HEK293 (cell line): ENCODE results near the gene NSUN6.

Experiments used
- CTCF ChIA-PET: fragments of 350-600 bp; formaldehyde crosslinking; extraction: SDS; loops from one replicate; lab custom pipeline; 2021; ENCODE audit warnings: antibody characterized with exemption; lab: Yijun Ruan, JAX
- POLR2A ChIA-PET: fragments of 300-600 bp; formaldehyde crosslinking; extraction: SDS; loops from one replicate; lab custom pipeline; 2020; ENCODE audit warnings: antibody characterized with exemption, inconsistent platforms; lab: Yijun Ruan, JAX
- H3K27ac ChIP-seq: fragments of 200-500 bp; sonication (Bioruptor generic); 2 replicates; pipeline ENCODE4 v1.5.1; 2014; ENCODE audit warnings: low read depth, low read length, control low read depth, inconsistent platforms; ENCODE audit errors: extremely low read depth
- H3K36me3 ChIP-seq, 2 experiments: fragments of 200-500 bp in 1 of 2; sonication (Bioruptor generic) in 1 of 2; 1 replicate in 1 of 2; 2 replicates in 1 of 2; pipeline ENCODE4 v1.5.1; 2014 to 2017; ENCODE audit warnings: inconsistent platforms in 2 of 2, low read length in 2 of 2; ENCODE audit not compliant: control insufficient read depth in 2 of 2, insufficient read depth in 1 of 2
- H3K4me1 ChIP-seq: fragments of 200-500 bp; sonication (Bioruptor generic); 2 replicates; pipeline ENCODE4 v1.5.1; 2014; ENCODE audit warnings: mild to moderate bottlenecking, low read length, inconsistent platforms; ENCODE audit not compliant: control insufficient read depth, insufficient read depth
- H3K4me3 ChIP-seq: 2 replicates; pipeline ENCODE4 v1.5.1; 2011; ENCODE audit warnings: low read depth, mild to moderate bottlenecking, control low read depth, low read length, moderate library complexity
- H3K9me3 ChIP-seq: fragments of 200-500 bp; sonication (Bioruptor generic); 2 replicates; pipeline ENCODE4 v1.5.1; 2014; ENCODE audit warnings: low read depth, low read length, inconsistent platforms; ENCODE audit not compliant: control insufficient read depth, insufficient read depth
- HIC1 ChIP-seq: fragments of 450-650 bp; formaldehyde crosslinking; IDR thresholded peaks from 2 replicates; pipeline ENCODE4 v1.5.1; 2016; ENCODE audit warnings: missing biosample characterization, missing genetic modification characterization
- IKZF3 ChIP-seq: fragments of 450-650 bp; IDR thresholded peaks from 2 replicates; pipeline ENCODE4 v1.5.0; 2018; ENCODE audit warnings: missing biosample characterization, mild to moderate bottlenecking, missing genetic modification characterization, moderate library complexity
- PRDM1 ChIP-seq: fragments of 450-650 bp; formaldehyde crosslinking; IDR thresholded peaks from 2 replicates; pipeline ENCODE4; 2016; ENCODE audit warnings: missing biosample characterization, missing genetic modification characterization
- PRDM6 ChIP-seq: fragments of 450-650 bp; formaldehyde crosslinking; IDR thresholded peaks from 2 replicates; pipeline ENCODE4 v1.5.1; 2017; ENCODE audit warnings: missing biosample characterization, missing genetic modification characterization
- ZNF132 ChIP-seq: fragments of 450-650 bp; formaldehyde crosslinking; IDR thresholded peaks from 2 replicates; pipeline ENCODE4 v1.5.1; 2017; ENCODE audit warnings: missing biosample characterization, missing genetic modification characterization, borderline replicate concordance
- ZNF211 ChIP-seq: fragments of 450-650 bp; formaldehyde crosslinking; IDR thresholded peaks from 2 replicates; pipeline ENCODE4 v1.5.1; 2016; ENCODE audit warnings: low read depth, missing biosample characterization, missing genetic modification characterization
- ZNF214 ChIP-seq: fragments of 450-650 bp; formaldehyde crosslinking; IDR thresholded peaks from 2 replicates; pipeline ENCODE4 v1.5.1; 2017; ENCODE audit warnings: missing biosample characterization, mild to moderate bottlenecking, missing genetic modification characterization, borderline replicate concordance
- ZNF302 ChIP-seq: fragments of 450-650 bp; formaldehyde crosslinking; IDR thresholded peaks from 2 replicates; pipeline ENCODE4 v1.5.1; 2016; ENCODE audit warnings: missing biosample characterization, missing genetic modification characterization, low read depth
- ZNF335 ChIP-seq: fragments of 450-650 bp; formaldehyde crosslinking; conservative IDR thresholded peaks from 2 replicates; pipeline ENCODE4 v1.5.1; 2016; ENCODE audit warnings: missing biosample characterization, missing genetic modification characterization
- ZNF398 ChIP-seq: fragments of 450-650 bp; formaldehyde crosslinking; IDR thresholded peaks from 2 replicates; pipeline ENCODE4 v1.5.1; 2017; ENCODE audit warnings: missing biosample characterization, missing genetic modification characterization
- ZNF510 ChIP-seq: fragments of 450-650 bp; formaldehyde crosslinking; IDR thresholded peaks from 2 replicates; pipeline ENCODE4 v1.5.1; 2018; ENCODE audit warnings: mild to moderate bottlenecking, missing genetic modification characterization, missing biosample characterization; ENCODE audit not compliant: insufficient replicate concordance
- ZNF658 ChIP-seq: fragments of 450-650 bp; formaldehyde crosslinking; IDR thresholded peaks from 2 replicates; pipeline ENCODE4; 2016; ENCODE audit warnings: missing biosample characterization, missing genetic modification characterization
- ZNF660 ChIP-seq: fragments of 450-650 bp; IDR thresholded peaks from 2 replicates; pipeline ENCODE4 v1.5.1; 2018; ENCODE audit warnings: missing biosample characterization, mild to moderate bottlenecking, missing genetic modification characterization
- ZSCAN23 ChIP-seq: fragments of 450-650 bp; formaldehyde crosslinking; IDR thresholded peaks from 2 replicates; pipeline ENCODE4 v1.5.1; 2016; ENCODE audit warnings: missing biosample characterization, missing genetic modification characterization
- ZSCAN4 ChIP-seq: fragments of 450-650 bp; formaldehyde crosslinking; IDR thresholded peaks from 2 replicates; pipeline ENCODE4 v1.5.1; 2017; ENCODE audit warnings: missing biosample characterization, missing genetic modification characterization
- TF ChIP-seq, protein P1 (sequence below): fragments of 450-650 bp; formaldehyde crosslinking; IDR thresholded peaks from 2 replicates; pipeline ENCODE4 v1.5.1; 2017; ENCODE audit warnings: missing biosample characterization, missing genetic modification characterization
- TF ChIP-seq, protein P2 (sequence below): fragments of 450-650 bp; formaldehyde crosslinking; IDR thresholded peaks from 2 replicates; pipeline ENCODE4 v1.5.1; 2016; ENCODE audit warnings: missing biosample characterization, missing genetic modification characterization
- TF ChIP-seq, protein P3 (sequence below): fragments of 450-650 bp; IDR thresholded peaks from 2 replicates; pipeline ENCODE4 v1.5.1; 2018; ENCODE audit warnings: missing biosample characterization, mild to moderate bottlenecking, missing genetic modification characterization
- TF ChIP-seq, protein P4 (sequence below): fragments of 450-650 bp; formaldehyde crosslinking; IDR thresholded peaks from 2 replicates; pipeline ENCODE4 v1.5.1; 2016; ENCODE audit warnings: missing biosample characterization, missing genetic modification characterization

NSUN6 gene

DNA sequence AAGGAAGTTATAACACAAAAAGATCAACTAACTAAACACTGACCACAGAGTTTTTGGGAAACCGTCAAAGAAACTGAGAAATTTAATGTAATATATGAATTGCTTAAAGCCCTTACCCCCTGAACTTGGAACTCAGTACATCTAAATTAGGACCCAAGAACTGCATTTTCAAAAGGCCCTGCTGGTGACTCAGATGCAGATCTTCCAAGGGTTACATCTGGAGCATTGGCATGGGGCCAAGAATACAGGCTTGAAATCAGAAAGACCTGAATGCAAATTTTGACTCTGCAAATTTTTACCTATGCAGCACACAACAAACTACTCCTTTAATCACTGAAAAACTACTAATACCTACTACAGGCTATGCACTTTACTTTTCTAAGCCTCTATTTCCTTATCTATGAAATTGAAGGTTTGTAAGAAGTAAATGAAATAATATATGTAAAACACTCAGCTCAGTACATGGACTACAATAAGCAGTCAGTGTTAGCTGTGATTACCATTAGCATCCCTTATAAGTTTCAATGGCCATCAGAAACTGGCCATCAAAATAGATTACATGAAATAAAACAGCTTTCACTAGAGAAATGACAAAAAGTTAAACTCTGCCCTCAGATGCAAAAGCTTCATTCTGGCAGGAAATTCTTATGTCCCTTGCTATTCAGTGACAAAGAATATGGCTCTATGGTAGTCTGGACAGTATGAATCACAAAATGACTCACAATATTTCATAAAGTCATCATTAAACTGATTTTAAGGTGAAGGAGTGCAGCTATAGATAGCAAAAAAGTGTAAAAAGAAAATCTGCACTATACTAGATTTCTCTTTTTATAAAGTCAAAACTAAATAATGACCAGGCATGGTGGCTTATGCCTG lies 43.6 kb downstream of the NSUN6 start:
- CTCF ChIA-PET = interaction anchor here (1.5 kb wide), 1 partner anchor 9 kb away, joined by 4 read pairs; no protein-coding TSS in a partner anchor
- H3K4me3 ChIP-seq = no peak overlapping the region
- peaks cover 22% of the 10 kb centered on the region for H3K4me1 ChIP-seq
- TF ChIP-seq ZNF658 = no peak
- TF ChIP-seq, protein P1, sequence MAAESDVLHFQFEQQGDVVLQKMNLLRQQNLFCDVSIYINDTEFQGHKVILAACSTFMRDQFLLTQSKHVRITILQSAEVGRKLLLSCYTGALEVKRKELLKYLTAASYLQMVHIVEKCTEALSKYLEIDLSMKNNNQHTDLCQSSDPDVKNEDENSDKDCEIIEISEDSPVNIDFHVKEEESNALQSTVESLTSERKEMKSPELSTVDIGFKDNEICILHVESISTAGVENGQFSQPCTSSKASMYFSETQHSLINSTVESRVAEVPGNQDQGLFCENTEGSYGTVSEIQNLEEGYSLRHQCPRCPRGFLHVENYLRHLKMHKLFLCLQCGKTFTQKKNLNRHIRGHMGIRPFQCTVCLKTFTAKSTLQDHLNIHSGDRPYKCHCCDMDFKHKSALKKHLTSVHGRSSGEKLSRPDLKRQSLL (tag by site-specific recombination) = peak; percentile 31; the same call in 1 of the 2 replicates
- TF ChIP-seq ZSCAN23 (tag by site-specific recombination) = no peak
- peak; percentile 72 for TF ChIP-seq ZNF335
- peak; percentile 53 for TF ChIP-seq PRDM6
- no peak for TF ChIP-seq HIC1 (tag by site-specific recombination)
- peak; percentile 58 for TF ChIP-seq ZNF510 (tag by site-specific recombination)
- 0 out of 2 replicates have a peak, but pooled peaks have one; percentile 69 for TF ChIP-seq ZNF132 (tag by site-specific recombination)
- TF ChIP-seq ZNF214 (tag by site-specific recombination) = peak; percentile 66; the same call in 1 of the 2 replicates
- TF ChIP-seq PRDM1 = no peak
- TF ChIP-seq, protein P2, sequence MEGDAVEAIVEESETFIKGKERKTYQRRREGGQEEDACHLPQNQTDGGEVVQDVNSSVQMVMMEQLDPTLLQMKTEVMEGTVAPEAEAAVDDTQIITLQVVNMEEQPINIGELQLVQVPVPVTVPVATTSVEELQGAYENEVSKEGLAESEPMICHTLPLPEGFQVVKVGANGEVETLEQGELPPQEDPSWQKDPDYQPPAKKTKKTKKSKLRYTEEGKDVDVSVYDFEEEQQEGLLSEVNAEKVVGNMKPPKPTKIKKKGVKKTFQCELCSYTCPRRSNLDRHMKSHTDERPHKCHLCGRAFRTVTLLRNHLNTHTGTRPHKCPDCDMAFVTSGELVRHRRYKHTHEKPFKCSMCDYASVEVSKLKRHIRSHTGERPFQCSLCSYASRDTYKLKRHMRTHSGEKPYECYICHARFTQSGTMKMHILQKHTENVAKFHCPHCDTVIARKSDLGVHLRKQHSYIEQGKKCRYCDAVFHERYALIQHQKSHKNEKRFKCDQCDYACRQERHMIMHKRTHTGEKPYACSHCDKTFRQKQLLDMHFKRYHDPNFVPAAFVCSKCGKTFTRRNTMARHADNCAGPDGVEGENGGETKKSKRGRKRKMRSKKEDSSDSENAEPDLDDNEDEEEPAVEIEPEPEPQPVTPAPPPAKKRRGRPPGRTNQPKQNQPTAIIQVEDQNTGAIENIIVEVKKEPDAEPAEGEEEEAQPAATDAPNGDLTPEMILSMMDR (tag by site-specific recombination) = no peak
- TF ChIP-seq ZNF211 (tag by site-specific recombination) = no peak
- TF ChIP-seq, protein P3, sequence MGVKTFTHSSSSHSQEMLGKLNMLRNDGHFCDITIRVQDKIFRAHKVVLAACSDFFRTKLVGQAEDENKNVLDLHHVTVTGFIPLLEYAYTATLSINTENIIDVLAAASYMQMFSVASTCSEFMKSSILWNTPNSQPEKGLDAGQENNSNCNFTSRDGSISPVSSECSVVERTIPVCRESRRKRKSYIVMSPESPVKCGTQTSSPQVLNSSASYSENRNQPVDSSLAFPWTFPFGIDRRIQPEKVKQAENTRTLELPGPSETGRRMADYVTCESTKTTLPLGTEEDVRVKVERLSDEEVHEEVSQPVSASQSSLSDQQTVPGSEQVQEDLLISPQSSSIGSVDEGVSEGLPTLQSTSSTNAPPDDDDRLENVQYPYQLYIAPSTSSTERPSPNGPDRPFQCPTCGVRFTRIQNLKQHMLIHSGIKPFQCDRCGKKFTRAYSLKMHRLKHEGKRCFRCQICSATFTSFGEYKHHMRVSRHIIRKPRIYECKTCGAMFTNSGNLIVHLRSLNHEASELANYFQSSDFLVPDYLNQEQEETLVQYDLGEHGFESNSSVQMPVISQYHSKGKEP (tag by site-specific recombination) = peak; percentile 93
- no peak for TF ChIP-seq ZNF302
- TF ChIP-seq ZNF398 (tag by site-specific recombination) = 0 out of 2 replicates have a peak, but pooled peaks have one; percentile 10
- TF ChIP-seq, protein P4, sequence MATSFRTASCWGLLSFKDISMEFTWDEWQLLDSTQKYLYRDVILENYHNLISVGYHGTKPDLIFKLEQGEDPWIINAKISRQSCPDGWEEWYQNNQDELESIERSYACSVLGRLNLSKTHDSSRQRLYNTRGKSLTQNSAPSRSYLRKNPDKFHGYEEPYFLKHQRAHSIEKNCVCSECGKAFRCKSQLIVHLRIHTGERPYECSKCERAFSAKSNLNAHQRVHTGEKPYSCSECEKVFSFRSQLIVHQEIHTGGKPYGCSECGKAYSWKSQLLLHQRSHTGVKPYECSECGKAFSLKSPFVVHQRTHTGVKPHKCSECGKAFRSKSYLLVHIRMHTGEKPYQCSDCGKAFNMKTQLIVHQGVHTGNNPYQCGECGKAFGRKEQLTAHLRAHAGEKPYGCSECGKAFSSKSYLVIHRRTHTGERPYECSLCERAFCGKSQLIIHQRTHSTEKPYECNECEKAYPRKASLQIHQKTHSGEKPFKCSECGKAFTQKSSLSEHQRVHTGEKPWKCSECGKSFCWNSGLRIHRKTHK = no peak
- TF ChIP-seq ZNF660 (tag by site-specific recombination) = peak; percentile 99
- TF ChIP-seq IKZF3 = peak; percentile 45; the same call in 1 of the 2 replicates
- no peak for TF ChIP-seq ZSCAN4 (tag by site-specific recombination)

More for the DNA sequence above, 43.6 kb downstream of the NSUN6 start:
- peaks cover 5 to 7% of the 10 kb centered on the region in 2 experiments; a peak in 2 of 3 replicates for H3K36me3 ChIP-seq
- H3K27ac ChIP-seq = no peak overlapping the region
- POLR2A ChIA-PET = no interaction called here
- no peaks in the 10 kb centered on the region for H3K9me3 ChIP-seq
